ENCODE measurements around the gene KLHL41.
A peak's percentile ranks its signal among the peaks of the same experiment; 100 is the strongest.

KLHL41 gene

GRCh38 chr2:169469952-169470572 is 39.4 kb upstream of the KLHL41 start:
- DNase-seq (ENCODE audit: low read depth, low spot score), result no peak
- no peak for TF ChIP-seq CTCF (IDR thresholded peaks at IDR 0.05; ENCODE audit: low read depth, low read length)
- H3K4me3 ChIP-seq (ENCODE audit: low read depth, low read length), result no peak overlapping the region
- in situ Hi-C loops (cut with HindIII; ENCODE audit: low sequenced_read_pairs), result no loop called here

- no peak for DNase-seq (ENCODE audit: low read depth, low spot score)
Observed at GRCh38 chr2:169472249-169472648, 37.3 kb upstream of the KLHL41 start.

GRCh38 chr2:169476459-169476858 is 33.0 kb upstream of the KLHL41 start:
- no peak for TF ChIP-seq CTCF (IDR thresholded peaks at IDR 0.05; ENCODE audit: low read depth, low read length)
- in situ Hi-C loops (cut with HindIII; ENCODE audit: low sequenced_read_pairs), result no loop called here
- no peak overlapping the region for H3K4me3 ChIP-seq (ENCODE audit: low read depth, low read length)
- DNase-seq (ENCODE audit: low read depth, low spot score), result peak; percentile 38

More at GRCh38 chr2:169472249-169472648, 37.3 kb upstream of the KLHL41 start:
- in situ Hi-C loops (cut with HindIII; ENCODE audit: low sequenced_read_pairs), result no loop called here
- no peak for TF ChIP-seq CTCF (IDR thresholded peaks at IDR 0.05; ENCODE audit: low read depth, low read length)
- H3K4me3 ChIP-seq (ENCODE audit: low read depth, low read length), result no peak overlapping the region

- H3K4me3 ChIP-seq (ENCODE audit: low read depth, low read length), result no peak overlapping the region
- in situ Hi-C loops (cut with HindIII; ENCODE audit: low sequenced_read_pairs), result no loop called here
- DNase-seq (ENCODE audit: low read depth, low spot score), result no peak
- no peak for TF ChIP-seq CTCF (IDR thresholded peaks at IDR 0.05; ENCODE audit: low read depth, low read length)
Observed at GRCh38 chr2:169478339-169478738, 31.2 kb upstream of the KLHL41 start.

GRCh38 chr2:169478745-169479256 is 30.7 kb upstream of the KLHL41 start:
- TF ChIP-seq CTCF (IDR thresholded peaks at IDR 0.05; ENCODE audit: low read depth, low read length), result no peak
- no peak for DNase-seq (ENCODE audit: low read depth, low spot score)
- in situ Hi-C loops (cut with HindIII; ENCODE audit: low sequenced_read_pairs), result no loop called here
- H3K4me3 ChIP-seq (ENCODE audit: low read depth, low read length), result peak overlapping the region; percentile 69

GRCh38 chr2:169479257-169480078 is 30.0 kb upstream of the KLHL41 start, which contains the start of gene BBS5:
Gene BBS5, plus strand, starts transcription at chr2:169479494. Its CDS starts 60 bp downstream, at chr2:169479554.
- peak; percentile 90 for DNase-seq (ENCODE audit: low read depth, low spot score)
- peak; percentile 59 for TF ChIP-seq CTCF (IDR thresholded peaks at IDR 0.05; ENCODE audit: low read depth, low read length)
- peak within 1 kb of the TSS; percentile 69 for H3K4me3 ChIP-seq (ENCODE audit: low read depth, low read length)
- in situ Hi-C loops (cut with HindIII; ENCODE audit: low sequenced_read_pairs), result no loop called here

Measured in astrocyte of the spinal cord (primary cell).